ENCODE results near the gene OBI1. TPM values are rescaled to one million over a fixed set of nuclear protein-coding genes. Genes with fewer than 3 reads are reported as not detected.

The OBI1 gene
- total and polyA plus RNA-seq, 2 donors (not counting 3 experiments of a cell fraction or from before 2014, with no cell fraction given) = 5.0 to 16.1 TPM

- no peaks in the 10 kb centered on the region for H3K9me1 ChIP-seq (replicated peaks; ENCODE audit: control insufficient read depth, extremely low read depth, insufficient read depth, low read length)
- dilution Hi-C loops (cut with MboI; ENCODE audit: extremely low pct_ligation_motif_present, low sequenced_read_pairs) = no loop called here
- CTCF ChIA-PET = interaction anchor here (1.6 kb wide), 1 partner anchor 9 kb away, joined by 3 read pairs; no protein-coding TSS in a partner anchor
Measured at GRCh38 chr13:78680115-78680561, 21.2 kb upstream of the OBI1 start.

More at GRCh38 chr13:78680115-78680561, 21.2 kb upstream of the OBI1 start:
- no peaks in the 10 kb centered on the region for H4K20me1 ChIP-seq (replicated peaks; ENCODE audit: control insufficient read depth, extremely low read depth, insufficient read depth, low read length)
- no peaks in the 10 kb centered on the region for H3K79me2 ChIP-seq (ENCODE audit: control insufficient read depth, insufficient read depth, low read length)
- H3K27ac ChIP-seq (ENCODE audit: insufficient read depth, low read depth, low read length) = no peak overlapping the region
- POLR2A ChIA-PET = no interaction called here
- no peak for TF ChIP-seq CTCF (IDR thresholded peaks at IDR 0.05; ENCODE audit: extremely low read depth in 1 of 2, insufficient read depth in 1 of 2, low read depth in 1 of 2, low read length in 2 of 2)
- no peak for TF ChIP-seq POLR2AphosphoS5 (IDR thresholded peaks at IDR 0.05; ENCODE audit: insufficient read depth, low read depth, low read length)
- TF ChIP-seq EZH2 (IDR thresholded peaks at IDR 0.05; ENCODE audit: borderline replicate concordance, low read depth, low read length, severe bottlenecking) = no peak
- no peak for TF ChIP-seq MAX (IDR thresholded peaks at IDR 0.05; ENCODE audit: insufficient read depth, insufficient read length)
- no peak for TF ChIP-seq MYC (IDR thresholded peaks at IDR 0.05; ENCODE audit: low read depth, low read length)
- no peak for TF ChIP-seq FOS (IDR thresholded peaks at IDR 0.05; ENCODE audit: borderline replicate concordance, insufficient read depth, low read length)
- no peak for TF ChIP-seq JUN (IDR thresholded peaks at IDR 0.05; ENCODE audit: borderline replicate concordance, insufficient read depth, insufficient read length, low read depth)
- TF ChIP-seq POLR2A (IDR thresholded peaks at IDR 0.05; ENCODE audit: low read depth, low read length) = no peak
- TF ChIP-seq GATA2 (IDR thresholded peaks at IDR 0.05; ENCODE audit: insufficient read depth, insufficient read length, low read depth, low read length) = no peak
- no peak overlapping the region for H3K4me2 ChIP-seq (ENCODE audit: insufficient read depth, low read length)
- H3K27me3 ChIP-seq (ENCODE audit: control insufficient read depth in 2 of 2, insufficient read depth in 2 of 2, low read length in 2 of 2) = peaks cover 0 to 11% of the 10 kb centered on the region in 2 experiments
- intact Hi-C loops (cut with micrococcal nuclease) = loop anchor here (10.0 kb wide), 1 partner anchor 435 kb away; no protein-coding TSS in a partner anchor
- H3K4me1 ChIP-seq (ENCODE audit: control insufficient read depth, extremely low read depth, insufficient read depth, low read length) = no peaks in the 10 kb centered on the region
- H3K4me3 ChIP-seq (replicated peaks in 1 of 3; ENCODE audit: insufficient read depth in 1 of 3, low read depth in 1 of 3, low read length in 3 of 3) = no peak overlapping the region
- no peak overlapping the region for H2AFZ ChIP-seq (ENCODE audit: low read depth, low read length)
- FAIRE-seq (no peak), DNase-seq (ENCODE audit: low read depth, low spot score) (no peak)
- no TSS peak for BruUV-seq (replicated peaks)
- no peak overlapping the region for H3K9ac ChIP-seq (replicated peaks; ENCODE audit: extremely low read depth, insufficient read depth, low read length)
- H3K36me3 ChIP-seq (ENCODE audit: control insufficient read depth in 2 of 2, extremely low read depth in 1 of 2, insufficient read depth in 2 of 2, low read length in 2 of 2) = no peaks in the 10 kb centered on the region
- no peaks in the 10 kb centered on the region for H3K9me3 ChIP-seq (replicated peaks; ENCODE audit: control insufficient read depth, insufficient read depth, low read length)
